ACHN (cell line): ENCODE results near the gene MALSU1.

Experiments
- DNase-seq: peaks from one replicate; pipeline ENCODE4 v3.0.0-alpha.2; 2015
- in situ Hi-C: cut with HindIII; loops from 2 replicates; pipeline ENCODE4 v1.10.0; 2017; ENCODE audit warnings: low sequenced_read_pairs, low pct_ligation_motif_present, low pct_unique_long_range_greater_than_20kb

MALSU1 gene

GRCh38 chr7:23347682-23348180, 48.6 kb downstream of the MALSU1 start:
- in situ Hi-C loops = no loop called here
- peak; percentile 25 for DNase-seq

- DNase-seq = no peak
- in situ Hi-C loops = no loop called here
Measured at GRCh38 chr7:23349484-23350157, 50.5 kb downstream of the MALSU1 start.

GRCh38 chr7:23350466-23350865, 51.3 kb downstream of the MALSU1 start:
- in situ Hi-C loops = no loop called here
- no peak for DNase-seq

- DNase-seq = no peak
- in situ Hi-C loops = no loop called here
Measured at GRCh38 chr7:23353172-23353571, 54.0 kb downstream of the MALSU1 start.

GRCh38 chr7:23356168-23356567, 57.0 kb downstream of the MALSU1 start:
- in situ Hi-C loops = no loop called here

GRCh38 chr7:23356726-23357125, 57.6 kb downstream of the MALSU1 start:
- in situ Hi-C loops = no loop called here
- DNase-seq = no peak

More at GRCh38 chr7:23356168-23356567, 57.0 kb downstream of the MALSU1 start:
- DNase-seq = no peak

- in situ Hi-C loops = no loop called here
Measured at GRCh38 chr7:23357190-23358093, 58.3 kb downstream of the MALSU1 start.

GRCh38 chr7:23358152-23358674, 59.1 kb downstream of the MALSU1 start:
- no peak for DNase-seq
- in situ Hi-C loops = no loop called here

More at GRCh38 chr7:23357190-23358093, 58.3 kb downstream of the MALSU1 start:
- peak; percentile 65 for DNase-seq
